OCI-LY3 (cell line): ENCODE measurements around the gene BCL7A.

Experiments
- H2AFZ ChIP-seq: fragments of 200-600, 300-600 bp; shearing (Covaris generic); 2 replicates; pipeline ENCODE4 v1.6.0; 2014; ENCODE audit warnings: antibody characterized with exemption, low read depth, low read length
- H3K27ac ChIP-seq: fragments of 200-600, 300-600 bp; sonication (generic); 2 replicates; pipeline ENCODE4 v1.5.1; 2014; ENCODE audit warnings: mild to moderate bottlenecking, low read length, moderate library complexity, mixed read lengths
- H3K27me3 ChIP-seq: fragments of 200-600, 300-600 bp; sonication (generic); 2 replicates; pipeline ENCODE4 v1.6.1; 2014; ENCODE audit warnings: low read depth, low read length, mixed read lengths
- H3K36me3 ChIP-seq: fragments of 200-600, 300-600 bp; sonication (generic); replicated peaks from 2 replicates; pipeline ENCODE3; 2014; ENCODE audit warnings: low read depth, low read length, mixed read lengths
- H3K4me1 ChIP-seq: fragments of 300-600, 200-600 bp; sonication (generic); 2 replicates; pipeline ENCODE4 v1.6.1; 2014; ENCODE audit warnings: low read length, mixed read lengths
- H3K4me2 ChIP-seq: fragments of 200-600, 300-600 bp; sonication (generic); 2 replicates; pipeline ENCODE4 v1.6.1; 2014; ENCODE audit warnings: low read length, mixed read lengths
- H3K4me3 ChIP-seq: fragments of 300-600, 200-600 bp; sonication (generic); 2 replicates; pipeline ENCODE4 v1.5.1; 2014; ENCODE audit warnings: antibody characterized with exemption, mild to moderate bottlenecking, low read length, moderate library complexity
- H3K79me2 ChIP-seq: fragments of 300-600, 200-600 bp; shearing (Covaris generic); 2 replicates; pipeline ENCODE4 v1.6.1; 2014; ENCODE audit warnings: mild to moderate bottlenecking, low read length, mixed read lengths
- H3K9ac ChIP-seq: fragments of 300-600, 200-600 bp; shearing (Covaris generic); 2 replicates; pipeline ENCODE4 v1.6.0; 2014; ENCODE audit warnings: mild to moderate bottlenecking, low read length, moderate library complexity
- H3K9me3 ChIP-seq: fragments of 200-600, 300-600 bp; shearing (Covaris generic); 2 replicates; pipeline ENCODE4 v1.6.1; 2014; ENCODE audit warnings: low read length, mixed read lengths; ENCODE audit not compliant: insufficient read depth
- H4K20me1 ChIP-seq: fragments of 200-600, 300-600 bp; sonication (generic); 2 replicates; pipeline ENCODE4 v1.6.1; 2016; ENCODE audit warnings: low read length, mixed read lengths; ENCODE audit not compliant: insufficient read depth
- CTCF ChIP-seq: fragments of 200-600, 300-600 bp; sonication (generic); IDR thresholded peaks from 2 replicates; pipeline ENCODE4 v1.5.1; 2014; ENCODE audit warnings: antibody characterized with exemption, low read length, low read depth
- EZH2phosphoT487 ChIP-seq: fragments of 200-600 bp; shearing (Covaris generic); IDR thresholded peaks from 2 replicates; pipeline ENCODE4 v1.6.1; 2018; ENCODE audit warnings: antibody characterized with exemption, mixed run types, low read depth

Gene BCL7A

GRCh38 chr12:122030424-122031035 lies 8.8 kb downstream of the BCL7A start:
- no peaks in the 10 kb centered on the region for H3K27me3 ChIP-seq
- TF ChIP-seq CTCF (no peak), EZH2phosphoT487 (no peak)
- 0 out of 2 replicates have a peak overlapping the region, but pooled peaks have one; percentile 4 for H3K4me2 ChIP-seq
- H3K9ac ChIP-seq = no peak overlapping the region
- H3K79me2 ChIP-seq = peaks cover 82% of the 10 kb centered on the region
- H4K20me1 ChIP-seq = peaks cover 52% of the 10 kb centered on the region
- peaks cover 30% of the 10 kb centered on the region for H3K36me3 ChIP-seq
- no peaks in the 10 kb centered on the region for H3K9me3 ChIP-seq
- no peak overlapping the region for H3K4me3 ChIP-seq
- peaks cover 72% of the 10 kb centered on the region for H3K4me1 ChIP-seq
- H2AFZ ChIP-seq = no peak overlapping the region
- no peak overlapping the region for H3K27ac ChIP-seq

- Histone ChIP-seq H3K36me3 (peaks cover 40% of the 10 kb centered on the region), H4K20me1 (peaks cover 48% of the 10 kb centered on the region), H3K9me3 (no peaks in the 10 kb centered on the region), H3K4me1 (peaks cover 67% of the 10 kb centered on the region), H3K27ac (peak overlapping the region; percentile 85), H3K79me2 (peaks cover 76% of the 10 kb centered on the region), H3K27me3 (no peaks in the 10 kb centered on the region), H3K4me2 (peak overlapping the region; percentile 53), H2AFZ (no peak overlapping the region), H3K9ac (peak overlapping the region; percentile 31), H3K4me3 (peak overlapping the region; percentile 43)
- TF ChIP-seq EZH2phosphoT487 = no peak
- TF ChIP-seq CTCF = peak; percentile 60
Observed at GRCh38 chr12:122031342-122032216, 9.9 kb downstream of the BCL7A start.

GRCh38 chr12:122032580-122032979 lies 10.9 kb downstream of the BCL7A start:
- H3K36me3 ChIP-seq = peaks cover 44% of the 10 kb centered on the region
- peaks cover 68% of the 10 kb centered on the region for H3K79me2 ChIP-seq
- no peaks in the 10 kb centered on the region for H3K9me3 ChIP-seq
- peak overlapping the region; percentile 85 for H3K27ac ChIP-seq
- H4K20me1 ChIP-seq = peaks cover 41% of the 10 kb centered on the region
- peaks cover 58% of the 10 kb centered on the region for H3K4me1 ChIP-seq
- H3K4me2 ChIP-seq = peak overlapping the region; percentile 53
- peak overlapping the region; percentile 31 for H3K9ac ChIP-seq
- H2AFZ ChIP-seq = no peak overlapping the region
- no peak for TF ChIP-seq CTCF
- no peak for TF ChIP-seq EZH2phosphoT487
- peak overlapping the region; percentile 43 for H3K4me3 ChIP-seq
- H3K27me3 ChIP-seq = no peaks in the 10 kb centered on the region

GRCh38 chr12:122035292-122035691 lies 13.6 kb downstream of the BCL7A start:
- no peak overlapping the region for H2AFZ ChIP-seq
- peaks cover 36% of the 10 kb centered on the region for H3K4me1 ChIP-seq
- no peak overlapping the region for H3K4me2 ChIP-seq
- peaks cover 52% of the 10 kb centered on the region for H3K36me3 ChIP-seq
- H3K79me2 ChIP-seq = peaks cover 41% of the 10 kb centered on the region
- H3K9me3 ChIP-seq = no peaks in the 10 kb centered on the region
- H4K20me1 ChIP-seq = peaks cover 17% of the 10 kb centered on the region; the same call in 1 of the 2 replicates
- no peak overlapping the region for H3K4me3 ChIP-seq
- H3K9ac ChIP-seq = no peak overlapping the region
- no peaks in the 10 kb centered on the region for H3K27me3 ChIP-seq
- TF ChIP-seq CTCF (no peak), EZH2phosphoT487 (no peak)
- H3K27ac ChIP-seq = no peak overlapping the region
